GM21825 (cell line): ENCODE measurements around the gene LTBP4.
"Not testable (repeated sequence)": the region's sequence is repeated elsewhere in the genome, so short reads cannot be mapped to it uniquely, and the experiment has no call there.

ENCODE experiments used
- ATAC-seq: cut with Tn5 transposase; IDR thresholded peaks from one replicate; pipeline ENCODE4 v1.9.1; 2021; ENCODE audit warnings: mild to moderate bottlenecking, moderate library complexity; ENCODE audit not compliant: unreplicated experiment

The LTBP4 gene

GRCh38 chr19:40624369-40625153, 23.4 kb downstream of the LTBP4 start:
- ATAC-seq: not testable (repeated sequence)

GRCh38 chr19:40625406-40626120, 24.4 kb downstream of the LTBP4 start:
- no peak for ATAC-seq

- ATAC-seq: no peak
These were observed 25.7 kb downstream of the LTBP4 start for GRCh38 chr19:40626918-40627317.

- ATAC-seq: no peak
These were observed 26.5 kb downstream of the LTBP4 start for GRCh38 chr19:40627486-40628279.

DNA sequence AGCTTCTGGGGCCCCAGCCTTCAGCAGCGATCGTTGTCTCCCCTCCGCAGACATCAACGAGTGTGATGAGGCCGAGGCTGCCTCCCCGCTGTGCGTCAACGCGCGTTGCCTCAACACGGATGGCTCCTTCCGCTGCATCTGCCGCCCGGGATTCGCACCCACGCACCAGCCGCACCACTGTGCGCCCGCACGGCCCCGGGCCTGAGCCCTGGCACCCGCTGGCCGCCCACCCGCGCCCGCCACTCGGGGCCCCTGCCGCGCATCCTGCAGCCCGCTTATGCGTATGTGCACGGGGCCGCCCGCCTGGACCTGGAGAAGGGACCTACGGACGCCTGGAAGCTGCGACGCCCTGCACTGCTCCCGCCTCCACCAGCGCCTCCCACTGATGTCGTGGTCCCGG, 28.2 kb downstream of the LTBP4 start:
- no peak for ATAC-seq

- no peak for ATAC-seq
These were observed 29.5 kb downstream of the LTBP4 start for GRCh38 chr19:40630571-40631160.

DNA sequence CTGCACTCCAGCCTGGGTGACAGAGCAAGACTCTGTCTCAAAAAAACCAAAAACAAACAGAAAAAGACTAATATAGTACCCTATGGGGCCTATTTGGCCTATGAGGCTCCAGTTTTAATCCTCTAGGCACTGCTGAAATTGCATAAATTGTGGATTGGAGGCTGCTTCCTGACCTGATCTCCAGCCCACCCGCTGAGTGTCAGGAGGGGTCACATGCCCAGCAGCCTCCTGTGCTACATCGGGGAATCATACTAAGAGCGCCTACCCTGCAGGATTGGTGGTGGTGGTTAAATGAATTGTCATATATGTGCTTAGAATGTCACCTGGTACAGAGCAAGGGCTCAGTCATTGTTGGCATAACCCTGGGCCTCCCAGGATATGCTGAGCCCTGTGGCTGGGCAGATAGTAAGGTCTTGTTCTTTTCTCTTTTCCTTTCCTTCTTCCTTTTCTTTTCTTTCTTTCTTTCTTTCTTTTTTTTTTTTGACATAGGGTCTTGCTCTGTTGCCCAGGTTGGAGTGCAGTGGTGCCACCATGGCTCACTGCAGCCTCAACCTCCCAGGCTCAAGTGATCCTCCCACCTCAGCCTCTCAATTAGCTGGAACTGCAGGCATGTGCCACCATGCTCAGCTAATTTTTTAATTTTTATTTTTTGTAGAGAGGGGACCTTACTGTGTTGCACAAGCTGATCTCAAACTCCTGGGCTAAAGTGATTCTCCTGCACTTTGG, 31.3 kb downstream of the LTBP4 start:
- ATAC-seq: no peak

- no peak for ATAC-seq
These were observed 32.0 kb downstream of the LTBP4 start for GRCh38 chr19:40633207-40633606.

DNA sequence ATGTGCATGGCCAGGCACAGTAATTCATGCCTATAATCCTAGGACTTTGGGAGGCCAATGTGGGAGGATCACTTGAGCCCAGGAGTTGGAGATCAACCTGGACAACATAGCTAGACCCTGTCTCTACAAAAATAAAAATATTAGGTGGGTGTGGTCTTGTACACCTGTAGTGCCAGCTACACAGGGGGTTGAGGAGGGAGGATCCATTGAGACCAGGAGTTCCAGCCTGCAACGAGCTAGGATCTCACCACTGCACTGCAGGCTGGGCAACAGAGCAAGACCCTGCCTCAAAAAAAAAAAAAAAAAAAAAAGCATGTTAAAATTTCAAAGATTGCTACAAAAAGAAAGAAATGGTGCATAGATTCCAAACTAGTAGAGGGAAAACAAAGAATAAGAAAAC, 37.2 kb downstream of the LTBP4 start:
- ATAC-seq: no peak

GRCh38 chr19:40639638-40639982, 38.4 kb downstream of the LTBP4 start:
- no peak for ATAC-seq

DNA sequence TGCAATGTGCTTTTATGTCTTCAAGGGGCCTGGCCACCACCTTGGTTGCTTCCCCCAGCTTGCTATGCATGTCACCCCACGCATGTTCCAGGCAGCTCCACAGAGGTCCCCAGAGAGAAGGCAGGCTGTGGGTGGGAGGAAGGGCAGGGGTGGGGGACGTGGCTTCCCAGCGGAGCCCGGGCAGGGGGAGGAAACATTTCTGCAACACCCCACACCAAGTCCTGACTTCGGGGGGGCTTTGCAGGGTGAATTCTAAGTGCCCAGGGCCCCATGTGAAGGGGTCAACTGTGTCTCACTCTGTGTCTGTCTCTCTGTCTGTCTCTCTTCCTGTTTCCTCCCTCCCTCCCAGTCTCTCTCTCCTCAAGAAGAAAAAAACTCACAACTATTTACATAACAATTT, 39.6 kb downstream of the LTBP4 start:
- ATAC-seq: no peak

GRCh38 chr19:40641281-40641680, 40.1 kb downstream of the LTBP4 start:
- no peak for ATAC-seq

DNA sequence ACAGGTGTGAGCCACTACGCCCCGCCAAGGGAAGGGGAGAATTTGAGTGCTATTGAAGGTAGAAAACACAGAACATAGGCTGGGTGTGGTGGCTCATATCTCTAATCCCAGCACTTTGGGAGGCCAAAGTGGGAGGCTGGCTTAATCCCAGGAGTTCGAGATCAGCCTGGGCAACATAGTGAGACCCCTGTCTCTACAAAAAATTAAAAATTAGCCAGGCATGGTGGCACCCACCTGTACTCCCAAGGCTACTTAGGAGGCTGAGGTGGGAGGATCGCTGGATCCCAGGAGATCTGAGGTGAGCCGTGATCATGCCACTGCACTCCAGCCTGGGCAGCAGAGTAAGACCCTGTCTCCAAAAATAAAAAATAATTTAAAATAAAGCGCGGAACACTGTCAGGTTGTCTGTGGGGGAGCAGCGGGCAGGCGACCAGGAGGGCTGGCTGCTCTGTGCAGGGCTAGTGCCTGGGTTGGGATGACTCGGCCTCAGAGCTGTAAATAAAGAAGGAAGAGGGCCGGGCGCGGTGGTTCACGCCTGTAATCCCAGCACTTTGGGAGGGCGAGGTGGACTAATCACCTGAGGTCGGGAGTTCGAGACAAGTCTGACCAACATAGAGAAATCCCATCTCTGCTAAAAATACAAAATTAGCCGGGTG, 41.0 kb downstream of the LTBP4 start:
- ATAC-seq: no peak

GRCh38 chr19:40642757-40643305, 41.7 kb downstream of the LTBP4 start:
- no peak for ATAC-seq

- ATAC-seq: no peak
These were observed 45.6 kb downstream of the LTBP4 start for GRCh38 chr19:40646743-40647254.

- not testable (repeated sequence) for ATAC-seq
These were observed 48.9 kb downstream of the LTBP4 start for GRCh38 chr19:40649903-40650675.

GRCh38 chr19:40650749-40651305, 49.7 kb downstream of the LTBP4 start:
- no peak for ATAC-seq

GRCh38 chr19:40652303-40652702, 51.1 kb downstream of the LTBP4 start:
- not testable (repeated sequence) for ATAC-seq
